ENCODE measurements around the gene PTPRD.

Gene PTPRD

GRCh38 chr9:8392866-8393265 lies 2219.9 kb downstream of the PTPRD start:
- ChIA-PET POLR2A (no interaction called here), CTCF (no interaction called here)
- Histone ChIP-seq H3K4me1 (ENCODE audit: control insufficient read depth, insufficient read depth, low read length) (no peaks in the 10 kb centered on the region), H3K36me3 (ENCODE audit: control insufficient read depth in 2 of 2, insufficient read depth in 1 of 2, low read length in 2 of 2) (no peaks in the 10 kb centered on the region), H3K4me3 (ENCODE audit: low read depth, low read length) (no peak overlapping the region), H3K27ac (ENCODE audit: extremely low read depth, low read depth, low read length) (no peak overlapping the region), H3K9me3 (ENCODE audit: control insufficient read depth, insufficient read depth, low read depth, low read length) (no peaks in the 10 kb centered on the region)
- TF ChIP-seq ZNF148 (tag by site-specific recombination; IDR thresholded peaks at IDR 0.05; ENCODE audit: borderline replicate concordance), result no peak
- TF ChIP-seq HIC1 (tag by site-specific recombination; IDR thresholded peaks at IDR 0.05), result no peak
- TF ChIP-seq ZNF677 (tag by site-specific recombination; IDR thresholded peaks at IDR 0.05), result no peak
- no peak for TF ChIP-seq ZNF529 (tag by site-specific recombination; IDR thresholded peaks at IDR 0.05; ENCODE audit: insufficient replicate concordance)
- no peak for TF ChIP-seq ZFP41 (tag by site-specific recombination; IDR thresholded peaks at IDR 0.05; ENCODE audit: borderline replicate concordance)
- TF ChIP-seq GLI4 (tag by site-specific recombination; IDR thresholded peaks at IDR 0.05), result no peak
- TF ChIP-seq ZBTB10 (tag by site-specific recombination; IDR thresholded peaks at IDR 0.05), result no peak

- Histone ChIP-seq H3K27ac (ENCODE audit: extremely low read depth, low read depth, low read length) (no peak overlapping the region), H3K36me3 (ENCODE audit: control insufficient read depth in 2 of 2, insufficient read depth in 1 of 2, low read length in 2 of 2) (no peaks in the 10 kb centered on the region), H3K9me3 (ENCODE audit: control insufficient read depth, insufficient read depth, low read depth, low read length) (no peaks in the 10 kb centered on the region), H3K4me1 (ENCODE audit: control insufficient read depth, insufficient read depth, low read length) (no peaks in the 10 kb centered on the region), H3K4me3 (ENCODE audit: low read depth, low read length) (no peak overlapping the region)
- TF ChIP-seq ZNF549 (tag by site-specific recombination; IDR thresholded peaks at IDR 0.05) (no peak), PRDM6 (tag by site-specific recombination; IDR thresholded peaks at IDR 0.05) (no peak), ZNF518A (tag by site-specific recombination; conservative IDR thresholded peaks at IDR 0.05; ENCODE audit: low read depth) (no peak), ZNF133 (tag by site-specific recombination; IDR thresholded peaks at IDR 0.05) (no peak), OVOL3 (tag by site-specific recombination; IDR thresholded peaks at IDR 0.05) (no peak), MEIS1 (CRISPR knock-in tag; IDR thresholded peaks at IDR 0.05; ENCODE audit: borderline replicate concordance) (no peak)
- ChIA-PET POLR2A (no interaction called here), CTCF (no interaction called here)
Observed at GRCh38 chr9:8391566-8391965, 2221.2 kb downstream of the PTPRD start.
